DND-41 (cell line): ENCODE data around the gene CPM.

Experiments used
- EZH2 ChIP-seq: IDR thresholded peaks from 3 replicates; pipeline ENCODE4 v1.6.1; 2012; ENCODE audit warnings: borderline replicate concordance, low read depth, mild to moderate bottlenecking, moderate library complexity, low read length, inconsistent platforms; ENCODE audit not compliant: severe bottlenecking
- TF ChIP-seq, protein P1 (sequence below): IDR thresholded peaks from 2 replicates; pipeline ENCODE4 v1.5.1; 2012; ENCODE audit warnings: borderline replicate concordance, low read length, moderate library complexity, mild to moderate bottlenecking; ENCODE audit not compliant: poor library complexity, severe bottlenecking; ENCODE audit errors: extremely low read depth

DNA sequence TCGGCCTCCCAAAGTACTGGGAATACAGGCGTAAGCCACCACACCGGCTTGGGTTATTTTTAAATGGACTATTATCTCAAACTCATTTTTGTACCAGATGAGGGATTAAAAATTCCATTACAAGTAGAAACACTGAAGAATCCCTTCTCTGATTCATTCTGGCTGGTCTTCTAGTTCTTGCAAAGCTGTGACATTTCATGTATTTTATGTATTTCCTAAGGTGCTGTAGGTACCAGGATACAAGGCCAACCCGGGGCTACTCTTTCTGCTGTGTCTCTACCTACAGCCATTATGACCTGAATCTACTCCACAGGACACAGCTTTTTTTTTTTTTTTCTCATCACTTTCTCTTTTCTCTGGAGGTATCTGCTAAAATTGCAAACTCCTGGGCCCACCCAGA lies 24.9 kb downstream of the CPM start:
- TF ChIP-seq, protein P1, sequence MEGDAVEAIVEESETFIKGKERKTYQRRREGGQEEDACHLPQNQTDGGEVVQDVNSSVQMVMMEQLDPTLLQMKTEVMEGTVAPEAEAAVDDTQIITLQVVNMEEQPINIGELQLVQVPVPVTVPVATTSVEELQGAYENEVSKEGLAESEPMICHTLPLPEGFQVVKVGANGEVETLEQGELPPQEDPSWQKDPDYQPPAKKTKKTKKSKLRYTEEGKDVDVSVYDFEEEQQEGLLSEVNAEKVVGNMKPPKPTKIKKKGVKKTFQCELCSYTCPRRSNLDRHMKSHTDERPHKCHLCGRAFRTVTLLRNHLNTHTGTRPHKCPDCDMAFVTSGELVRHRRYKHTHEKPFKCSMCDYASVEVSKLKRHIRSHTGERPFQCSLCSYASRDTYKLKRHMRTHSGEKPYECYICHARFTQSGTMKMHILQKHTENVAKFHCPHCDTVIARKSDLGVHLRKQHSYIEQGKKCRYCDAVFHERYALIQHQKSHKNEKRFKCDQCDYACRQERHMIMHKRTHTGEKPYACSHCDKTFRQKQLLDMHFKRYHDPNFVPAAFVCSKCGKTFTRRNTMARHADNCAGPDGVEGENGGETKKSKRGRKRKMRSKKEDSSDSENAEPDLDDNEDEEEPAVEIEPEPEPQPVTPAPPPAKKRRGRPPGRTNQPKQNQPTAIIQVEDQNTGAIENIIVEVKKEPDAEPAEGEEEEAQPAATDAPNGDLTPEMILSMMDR: no peak
- no peak for TF ChIP-seq EZH2
